Measurements from ENCODE around the gene ANKRD27.

- TF ChIP-seq POLR2AphosphoS5 (IDR thresholded peaks at IDR 0.05; ENCODE audit: borderline replicate concordance, low read depth, low read length): no peak
- no peak for TF ChIP-seq EZH2 (IDR thresholded peaks at IDR 0.05)
These were observed 43.6 kb downstream of the ANKRD27 start for GRCh38 chr19:32631381-32631780.

Data from SK-N-MC (cell line).